Ureter (tissue), 1 donor: ENCODE measurements around the gene UNC5B. TPM values are rescaled to one million over a fixed set of nuclear protein-coding genes. Genes with fewer than 3 reads are reported as not detected.

Experiments used
- DNase-seq: peaks from one replicate; pipeline ENCODE4 v3.0.0-alpha.2; 2020; ENCODE audit warnings: low spot score
- total RNA-seq: library from RNA; stranded (reverse); gene quantifications from one replicate; pipeline ENCODE4 v1.2.4, GENCODE V29; 2023
- donor health status: DM: yes; HTN: yes; CAD: no.

Gene UNC5B
- total RNA-seq, 1 donor from 2014 or later, result 61.8 TPM

GRCh38 chr10:71316056-71316785 is 103.9 kb downstream of the UNC5B start:
- DNase-seq, result no peak

- no peak for DNase-seq
These were observed 104.4 kb downstream of the UNC5B start for GRCh38 chr10:71316786-71317160.

DNA sequence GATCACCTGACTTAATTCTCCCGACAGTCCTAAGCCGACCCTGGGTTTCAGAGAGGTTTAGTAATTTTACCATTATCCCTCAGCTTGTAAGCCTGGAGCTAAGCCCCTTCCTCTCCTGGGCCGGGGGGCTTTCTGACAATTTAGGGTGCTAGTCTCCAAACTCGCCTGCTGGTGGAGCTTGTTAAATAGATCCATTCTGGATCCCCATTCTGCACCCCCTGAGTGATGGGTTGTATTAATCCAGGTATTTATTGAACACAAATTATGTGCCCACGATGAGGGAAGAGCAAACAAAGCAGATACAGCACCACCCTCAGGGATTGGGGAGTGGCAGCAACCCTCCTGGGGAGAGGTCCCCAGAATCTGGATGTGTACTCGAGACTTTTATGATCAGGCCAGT is 105.4 kb downstream of the UNC5B start:
- DNase-seq, result no peak

- peak; percentile 86 for DNase-seq
These were observed 106.9 kb downstream of the UNC5B start, which contains the start of gene SLC29A3 for GRCh38 chr10:71319042-71319799. TSS of gene SLC29A3 (plus strand) at chr10:71319259. CDS start at chr10:71319310, 51 bp downstream.

- DNase-seq, result no peak
These were observed 107.5 kb downstream of the UNC5B start for GRCh38 chr10:71319800-71320392.

DNA sequence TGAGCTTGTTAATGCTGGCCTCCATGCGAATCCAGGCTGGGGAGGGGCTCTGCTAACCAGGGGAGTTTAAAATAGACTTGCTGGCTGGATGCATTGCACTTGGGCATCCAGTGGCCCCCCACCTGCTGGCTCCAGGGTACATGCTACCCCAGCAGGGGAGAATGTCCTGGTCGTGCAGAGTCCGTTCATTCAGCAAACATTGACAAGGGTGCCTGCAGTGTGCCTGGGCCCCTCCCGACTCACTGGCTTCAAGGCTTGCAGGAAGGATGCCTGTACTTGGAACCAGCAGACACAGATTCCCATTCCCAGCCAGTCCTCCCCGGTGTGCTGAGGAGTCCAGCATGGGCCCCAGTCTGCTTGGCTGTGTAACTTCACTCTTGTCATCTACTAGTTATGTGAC is 108.2 kb downstream of the UNC5B start:
- DNase-seq, result no peak

GRCh38 chr10:71321386-71321785 is 109.0 kb downstream of the UNC5B start:
- no peak for DNase-seq

GRCh38 chr10:71323407-71323806 is 111.0 kb downstream of the UNC5B start:
- DNase-seq, result no peak

DNA sequence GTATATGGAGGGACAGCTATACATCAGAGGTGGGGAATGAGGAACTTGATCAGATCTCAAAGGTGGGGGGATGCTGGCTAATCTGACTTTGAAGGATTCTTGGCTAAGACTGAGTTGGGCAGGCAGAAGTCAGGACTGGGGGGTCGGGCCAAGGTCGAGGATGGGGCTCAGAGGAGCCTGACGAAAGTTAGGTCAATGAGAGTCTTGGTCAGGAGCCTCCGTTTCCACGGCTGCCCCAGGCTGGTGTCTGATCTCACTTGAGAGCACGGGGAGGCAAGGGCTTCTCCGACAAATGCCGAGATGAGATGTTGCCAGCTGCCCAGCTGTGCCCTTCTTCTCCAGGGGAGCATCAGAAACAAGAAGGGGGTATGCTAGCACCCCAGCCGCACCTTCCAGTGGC is 112.4 kb downstream of the UNC5B start:
- DNase-seq, result no peak

- no peak for DNase-seq
These were observed 112.9 kb downstream of the UNC5B start for GRCh38 chr10:71325267-71325666.

DNA sequence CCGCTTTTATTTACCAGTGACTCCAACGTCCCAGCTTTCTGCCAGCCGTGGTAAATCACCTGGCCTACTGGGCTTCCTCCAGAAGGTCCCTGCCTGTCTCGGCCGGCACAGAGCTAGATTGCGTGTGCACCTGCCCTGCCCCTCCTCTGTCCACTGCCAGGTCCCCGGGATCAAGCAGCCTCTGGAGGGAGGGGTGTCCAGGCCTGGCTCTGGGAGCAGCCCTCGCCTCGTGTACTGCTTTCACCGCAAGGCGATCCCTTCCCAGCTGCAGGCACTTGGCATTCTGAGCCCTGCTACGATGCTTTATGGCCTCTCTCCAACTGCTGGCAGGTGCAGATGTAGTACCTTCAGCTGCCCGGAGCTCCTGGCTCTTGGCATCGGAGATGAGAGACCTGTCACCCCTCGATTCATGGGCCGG is 114.1 kb downstream of the UNC5B start:
- no peak for DNase-seq

- DNase-seq, result no peak
These were observed 118.5 kb downstream of the UNC5B start for GRCh38 chr10:71330789-71331404.

- no peak for DNase-seq
These were observed 119.4 kb downstream of the UNC5B start for GRCh38 chr10:71331736-71332135.

GRCh38 chr10:71332466-71332865 is 120.1 kb downstream of the UNC5B start:
- DNase-seq, result no peak

GRCh38 chr10:71333129-71333887 is 120.9 kb downstream of the UNC5B start:
- DNase-seq, result no peak

DNA sequence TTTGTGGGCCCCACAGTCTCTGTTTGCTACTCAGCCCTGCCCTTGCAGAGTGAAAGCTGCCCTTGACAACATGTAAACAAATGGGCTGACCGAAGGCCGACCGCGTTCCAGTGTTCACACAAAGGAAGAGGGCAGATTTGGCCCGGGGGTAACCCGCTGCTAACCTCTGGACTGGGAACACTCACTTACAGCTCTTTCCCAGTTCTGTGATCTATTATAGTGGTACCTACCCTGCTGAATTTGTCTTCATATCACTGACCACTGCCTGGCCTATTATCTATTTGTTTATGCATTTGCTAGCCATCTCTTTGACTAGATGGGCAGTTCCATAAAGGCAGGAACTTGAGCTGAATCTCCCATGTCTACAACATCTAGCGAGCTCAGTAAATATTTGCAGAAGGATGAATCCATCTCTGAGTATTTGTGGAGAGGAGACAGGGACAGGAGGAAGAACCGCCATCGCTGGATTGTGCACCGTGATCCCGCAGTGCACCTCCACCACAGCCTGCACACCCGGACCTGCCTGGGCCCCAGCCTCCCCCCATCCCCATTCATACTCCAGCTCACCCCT is 121.9 kb downstream of the UNC5B start:
- DNase-seq, result no peak

DNA sequence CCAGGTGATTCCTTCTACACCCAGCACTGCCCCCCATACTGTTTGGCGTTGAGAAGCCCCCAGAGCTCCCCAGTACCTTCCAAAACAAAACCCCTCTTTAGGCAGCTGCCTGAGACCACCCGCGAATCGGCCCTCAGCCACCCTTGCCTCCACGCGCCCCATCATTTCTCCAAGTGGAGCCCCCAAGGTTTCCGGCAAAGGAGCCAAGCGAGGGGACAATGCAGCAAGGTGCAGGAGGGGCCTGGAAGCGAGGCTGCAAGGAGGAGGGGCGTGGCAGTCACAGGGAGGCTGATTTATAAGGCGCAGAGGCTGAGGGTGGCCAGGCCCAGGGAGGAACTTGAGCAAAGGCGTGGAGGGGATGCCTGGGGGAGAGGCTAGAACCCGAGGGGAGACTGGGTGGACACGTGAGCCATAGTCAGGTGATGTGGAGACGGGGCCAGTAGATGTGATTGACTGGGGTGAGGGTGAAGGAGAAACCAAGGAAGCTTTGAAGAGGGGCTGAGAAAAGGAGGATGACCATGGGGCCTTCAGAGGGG is 122.9 kb downstream of the UNC5B start:
- no peak for DNase-seq

- DNase-seq, result no peak
These were observed 124.3 kb downstream of the UNC5B start for GRCh38 chr10:71336632-71337031.

- no peak for DNase-seq
These were observed 124.9 kb downstream of the UNC5B start for GRCh38 chr10:71337219-71337701.

- no peak for DNase-seq
These were observed 126.5 kb downstream of the UNC5B start for GRCh38 chr10:71338728-71339495.
